Measurements from ENCODE around the gene FEM1A. TPM values are rescaled to one million over a fixed set of nuclear protein-coding genes. Genes with fewer than 3 reads are reported as not detected.
A peak's percentile ranks its signal among the peaks of the same experiment; 100 is the strongest.
"Not testable (repeated sequence)": the region's sequence is repeated elsewhere in the genome, so short reads cannot be mapped to it uniquely, and the experiment has no call there.

The FEM1A gene
- total RNA-seq, 1 experiment from 2014 or later, result 8.8 TPM

DNA sequence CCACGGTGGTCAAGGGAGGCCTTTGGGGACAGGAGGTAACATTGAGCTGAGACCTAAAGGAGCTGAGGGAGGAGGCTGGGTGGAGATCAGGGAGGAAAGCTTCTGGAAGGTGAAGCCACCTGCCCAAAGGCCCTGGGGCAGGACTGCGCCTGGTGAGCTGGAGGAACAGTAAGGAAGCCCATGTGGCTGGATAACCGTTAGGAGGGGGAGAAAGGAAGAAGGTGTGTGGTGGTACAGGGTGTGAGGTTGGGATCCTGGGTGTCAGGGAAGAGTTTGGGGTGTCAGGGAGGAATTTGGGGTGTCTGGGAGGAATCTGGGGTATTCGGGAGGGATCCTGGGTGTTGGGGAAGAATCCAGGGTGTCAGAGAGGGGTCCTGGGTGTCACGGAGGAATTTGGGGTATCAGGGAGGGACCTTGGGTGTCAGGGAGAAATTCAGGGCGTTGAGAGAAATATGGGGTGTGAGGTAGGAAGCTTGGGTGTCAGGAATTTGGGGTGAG is 39.3 kb downstream of the FEM1A start:
- intact Hi-C loops (cut with micrococcal nuclease; ENCODE audit: unreplicated experiment), result no loop called here
- Mint-ChIP-seq H3K36me3 (ENCODE audit: insufficient read depth, unreplicated experiment) (peaks cover 30% of the 10 kb centered on the region), H3K4me3 (ENCODE audit: low read depth, unreplicated experiment) (peak overlapping the region; percentile 80), H3K4me1 (ENCODE audit: low read depth, unreplicated experiment) (peaks cover 9% of the 10 kb centered on the region), H3K27me3 (ENCODE audit: unreplicated experiment) (no peaks in the 10 kb centered on the region), H3K27ac (ENCODE audit: unreplicated experiment) (peak overlapping the region; percentile 85), H3K9me3 (ENCODE audit: low read depth, unreplicated experiment) (no peaks in the 10 kb centered on the region)
- CTCF ChIA-PET, result interaction anchor here (1.5 kb wide), 1 partner anchor 24 kb away, joined by 4 read pairs; no protein-coding TSS in a partner anchor
- TF ChIP-seq, protein P1, sequence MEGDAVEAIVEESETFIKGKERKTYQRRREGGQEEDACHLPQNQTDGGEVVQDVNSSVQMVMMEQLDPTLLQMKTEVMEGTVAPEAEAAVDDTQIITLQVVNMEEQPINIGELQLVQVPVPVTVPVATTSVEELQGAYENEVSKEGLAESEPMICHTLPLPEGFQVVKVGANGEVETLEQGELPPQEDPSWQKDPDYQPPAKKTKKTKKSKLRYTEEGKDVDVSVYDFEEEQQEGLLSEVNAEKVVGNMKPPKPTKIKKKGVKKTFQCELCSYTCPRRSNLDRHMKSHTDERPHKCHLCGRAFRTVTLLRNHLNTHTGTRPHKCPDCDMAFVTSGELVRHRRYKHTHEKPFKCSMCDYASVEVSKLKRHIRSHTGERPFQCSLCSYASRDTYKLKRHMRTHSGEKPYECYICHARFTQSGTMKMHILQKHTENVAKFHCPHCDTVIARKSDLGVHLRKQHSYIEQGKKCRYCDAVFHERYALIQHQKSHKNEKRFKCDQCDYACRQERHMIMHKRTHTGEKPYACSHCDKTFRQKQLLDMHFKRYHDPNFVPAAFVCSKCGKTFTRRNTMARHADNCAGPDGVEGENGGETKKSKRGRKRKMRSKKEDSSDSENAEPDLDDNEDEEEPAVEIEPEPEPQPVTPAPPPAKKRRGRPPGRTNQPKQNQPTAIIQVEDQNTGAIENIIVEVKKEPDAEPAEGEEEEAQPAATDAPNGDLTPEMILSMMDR (IDR thresholded peaks at IDR 0.05; ENCODE audit: unreplicated experiment), result no peak
- TSS peak; percentile 82 for BruUV-seq (replicated peaks)
- no peak for DNase-seq

- TF ChIP-seq, protein P1 (IDR thresholded peaks at IDR 0.05; ENCODE audit: unreplicated experiment), result no peak
- H3K4me3 Mint-ChIP-seq (ENCODE audit: low read depth, unreplicated experiment), result peak within 1 kb of the TSS; percentile 80
- BruUV-seq (replicated peaks), result no TSS peak
- intact Hi-C loops (cut with micrococcal nuclease; ENCODE audit: unreplicated experiment), result no loop called here
- DNase-seq, result peak; percentile 60
- CTCF ChIA-PET, result interaction anchor here (0.8 kb wide), 1 partner anchor 18 kb away, joined by 10 read pairs; no protein-coding TSS in a partner anchor
- H3K9me3 Mint-ChIP-seq (ENCODE audit: low read depth, unreplicated experiment), result no peaks in the 10 kb centered on the region
- H3K36me3 Mint-ChIP-seq (ENCODE audit: insufficient read depth, unreplicated experiment), result peaks cover 30% of the 10 kb centered on the region
- H3K4me1 Mint-ChIP-seq (ENCODE audit: low read depth, unreplicated experiment), result peaks cover 9% of the 10 kb centered on the region
- H3K27me3 Mint-ChIP-seq (ENCODE audit: unreplicated experiment), result no peaks in the 10 kb centered on the region
- H3K27ac Mint-ChIP-seq (ENCODE audit: unreplicated experiment), result peak within 1 kb of the TSS; percentile 85
Measured at GRCh38 chr19:4831304-4831978, 39.9 kb downstream of the FEM1A start, which contains the start of gene TICAM1. TSS of gene TICAM1 (minus strand) at chr19:4831712. CDS start at chr19:4818377, 13,335 bp downstream.

DNA sequence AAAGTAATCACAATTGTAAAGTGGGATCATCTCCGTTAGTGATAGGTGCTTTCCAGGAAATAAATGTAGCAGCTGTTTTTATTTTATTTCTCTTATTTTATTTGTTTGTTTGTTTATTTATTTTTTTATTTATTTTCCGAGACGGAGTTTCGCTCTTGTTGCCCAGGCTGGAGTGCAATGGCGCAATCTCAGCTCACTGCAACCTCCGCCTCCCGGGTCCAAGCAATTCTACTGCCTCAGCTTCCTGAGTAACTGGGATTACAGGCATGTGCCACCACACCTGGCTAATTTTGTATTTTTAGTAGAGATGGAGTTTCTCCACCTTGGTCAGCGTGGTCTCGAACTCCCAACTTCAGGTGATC is 40.4 kb downstream of the FEM1A start:
- H3K4me3 Mint-ChIP-seq (ENCODE audit: low read depth, unreplicated experiment), result peak overlapping the region; percentile 80
- DNase-seq; H3K4me1 Mint-ChIP-seq (ENCODE audit: low read depth, unreplicated experiment); intact Hi-C loops (cut with micrococcal nuclease; ENCODE audit: unreplicated experiment); H3K9me3 Mint-ChIP-seq (ENCODE audit: low read depth, unreplicated experiment); H3K27ac Mint-ChIP-seq (ENCODE audit: unreplicated experiment); H3K27me3 Mint-ChIP-seq (ENCODE audit: unreplicated experiment): not testable (repeated sequence)
- H3K36me3 Mint-ChIP-seq (ENCODE audit: insufficient read depth, unreplicated experiment), result peaks cover 30% of the 10 kb centered on the region
- BruUV-seq (replicated peaks), result TSS peak; percentile 96
- CTCF ChIA-PET, result interaction anchor here (0.8 kb wide), 1 partner anchor 19 kb away, joined by 10 read pairs; no protein-coding TSS in a partner anchor

DNA sequence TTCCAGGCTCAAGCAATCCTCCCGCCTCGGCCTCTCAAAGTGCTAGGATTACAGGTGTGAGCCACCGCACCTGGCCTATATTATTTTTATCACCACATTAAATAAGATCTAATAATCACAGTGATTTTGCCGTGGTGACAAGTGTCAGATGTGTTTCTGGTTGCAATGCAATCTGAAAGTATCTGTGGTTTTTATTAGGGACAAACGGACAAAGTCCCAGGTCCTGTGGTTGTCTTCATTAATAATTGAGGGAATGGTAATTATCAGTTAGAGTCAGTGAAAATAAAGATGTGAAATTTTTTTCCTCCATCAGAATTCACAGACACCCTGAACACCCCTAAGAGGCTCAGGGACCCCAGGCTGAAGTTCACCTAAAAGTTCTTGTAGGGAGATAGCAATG is 41.2 kb downstream of the FEM1A start:
- H3K4me3 Mint-ChIP-seq (ENCODE audit: low read depth, unreplicated experiment), result no peak overlapping the region
- peaks cover 26% of the 10 kb centered on the region for H3K36me3 Mint-ChIP-seq (ENCODE audit: insufficient read depth, unreplicated experiment)
- H3K4me1 Mint-ChIP-seq (ENCODE audit: low read depth, unreplicated experiment), result peaks cover 9% of the 10 kb centered on the region
- no peak overlapping the region for H3K27ac Mint-ChIP-seq (ENCODE audit: unreplicated experiment)
- H3K27me3 Mint-ChIP-seq (ENCODE audit: unreplicated experiment), result no peaks in the 10 kb centered on the region
- no TSS peak for BruUV-seq (replicated peaks)
- CTCF ChIA-PET, result no interaction called here
- TF ChIP-seq, protein P1 (IDR thresholded peaks at IDR 0.05; ENCODE audit: unreplicated experiment), result no peak
- no peak for DNase-seq
- intact Hi-C loops (cut with micrococcal nuclease; ENCODE audit: unreplicated experiment), result no loop called here
- H3K9me3 Mint-ChIP-seq (ENCODE audit: low read depth, unreplicated experiment), result no peaks in the 10 kb centered on the region

GRCh38 chr19:4839192-4839591 is 47.7 kb downstream of the FEM1A start:
- Mint-ChIP-seq H3K27ac (ENCODE audit: unreplicated experiment) (no peak overlapping the region), H3K36me3 (ENCODE audit: insufficient read depth, unreplicated experiment) (peaks cover 34% of the 10 kb centered on the region), H3K4me3 (ENCODE audit: low read depth, unreplicated experiment) (no peak overlapping the region), H3K9me3 (ENCODE audit: low read depth, unreplicated experiment) (no peaks in the 10 kb centered on the region), H3K27me3 (ENCODE audit: unreplicated experiment) (no peaks in the 10 kb centered on the region), H3K4me1 (ENCODE audit: low read depth, unreplicated experiment) (no peaks in the 10 kb centered on the region)
- no peak for DNase-seq
- TF ChIP-seq, protein P1 (IDR thresholded peaks at IDR 0.05; ENCODE audit: unreplicated experiment), result no peak
- intact Hi-C loops (cut with micrococcal nuclease; ENCODE audit: unreplicated experiment), result no loop called here
- no TSS peak for BruUV-seq (replicated peaks)
- CTCF ChIA-PET, result interaction anchor here (0.6 kb wide), 1 partner anchor 10 kb away, joined by 5 read pairs; no protein-coding TSS in a partner anchor
